GM19351 (cell line): ENCODE data around the gene LLGL1.

ENCODE experiments used
- ATAC-seq: cut with Tn5 transposase; IDR thresholded peaks from one replicate; pipeline ENCODE4 v1.9.1; 2021; ENCODE audit warnings: mild to moderate bottlenecking, moderate library complexity; ENCODE audit not compliant: unreplicated experiment

Gene LLGL1

GRCh38 chr17:18251204-18251603, 25.8 kb downstream of the LLGL1 start:
- ATAC-seq = no peak

DNA sequence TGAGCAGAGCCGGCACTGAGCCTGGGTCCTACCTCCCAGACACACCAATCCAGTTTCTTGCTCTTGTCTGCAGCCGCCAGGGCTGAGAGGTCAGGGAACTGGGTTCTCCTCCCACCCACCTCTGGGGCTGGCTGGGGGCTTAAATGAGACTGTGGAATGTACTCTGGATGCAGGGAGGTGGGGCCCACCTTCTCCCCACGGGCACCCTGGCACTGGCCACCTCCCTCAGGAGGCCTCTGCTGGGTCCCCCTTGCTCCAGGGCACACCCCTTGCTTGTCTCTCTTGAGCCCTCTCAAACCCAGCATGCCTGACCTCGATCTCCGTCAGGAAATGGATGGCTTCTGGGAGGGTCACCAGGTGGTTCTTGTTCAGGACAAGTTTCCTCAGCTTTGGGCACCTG, 26.7 kb downstream of the LLGL1 start:
- ATAC-seq = no peak

DNA sequence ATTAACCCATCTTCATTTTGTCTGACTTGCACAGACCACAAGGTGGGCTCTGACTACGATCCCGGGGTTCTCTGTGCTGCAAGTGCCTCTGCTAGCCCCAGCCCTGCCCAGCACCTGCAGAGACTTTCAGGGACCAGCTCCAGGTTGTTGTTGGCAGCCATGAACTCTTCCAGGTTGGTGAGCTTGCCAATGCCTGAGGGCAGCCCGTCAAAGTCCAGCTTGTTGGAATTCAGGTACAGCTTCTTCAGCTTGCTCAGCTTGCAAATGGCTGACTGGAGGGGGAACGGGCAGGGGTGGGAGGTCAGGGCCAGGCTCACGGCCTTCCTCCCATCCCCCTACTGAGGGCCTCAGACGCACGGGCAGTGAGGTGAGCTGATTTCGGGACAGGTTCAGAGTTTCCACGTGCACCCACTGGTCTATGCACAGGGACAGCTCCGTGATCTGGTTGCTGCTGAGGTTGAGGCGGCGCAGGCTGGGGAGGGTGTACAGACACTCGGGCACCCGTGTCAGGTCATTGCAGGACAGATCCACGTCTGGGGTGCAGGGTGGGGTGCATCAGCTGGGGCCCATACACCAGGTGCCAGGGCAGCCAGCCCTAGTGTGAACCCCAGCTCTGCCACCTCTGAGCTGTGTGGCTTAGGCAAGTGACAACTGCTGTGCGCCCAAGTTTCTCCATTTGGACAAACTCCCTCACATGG, 27.9 kb downstream of the LLGL1 start:
- ATAC-seq = no peak

DNA sequence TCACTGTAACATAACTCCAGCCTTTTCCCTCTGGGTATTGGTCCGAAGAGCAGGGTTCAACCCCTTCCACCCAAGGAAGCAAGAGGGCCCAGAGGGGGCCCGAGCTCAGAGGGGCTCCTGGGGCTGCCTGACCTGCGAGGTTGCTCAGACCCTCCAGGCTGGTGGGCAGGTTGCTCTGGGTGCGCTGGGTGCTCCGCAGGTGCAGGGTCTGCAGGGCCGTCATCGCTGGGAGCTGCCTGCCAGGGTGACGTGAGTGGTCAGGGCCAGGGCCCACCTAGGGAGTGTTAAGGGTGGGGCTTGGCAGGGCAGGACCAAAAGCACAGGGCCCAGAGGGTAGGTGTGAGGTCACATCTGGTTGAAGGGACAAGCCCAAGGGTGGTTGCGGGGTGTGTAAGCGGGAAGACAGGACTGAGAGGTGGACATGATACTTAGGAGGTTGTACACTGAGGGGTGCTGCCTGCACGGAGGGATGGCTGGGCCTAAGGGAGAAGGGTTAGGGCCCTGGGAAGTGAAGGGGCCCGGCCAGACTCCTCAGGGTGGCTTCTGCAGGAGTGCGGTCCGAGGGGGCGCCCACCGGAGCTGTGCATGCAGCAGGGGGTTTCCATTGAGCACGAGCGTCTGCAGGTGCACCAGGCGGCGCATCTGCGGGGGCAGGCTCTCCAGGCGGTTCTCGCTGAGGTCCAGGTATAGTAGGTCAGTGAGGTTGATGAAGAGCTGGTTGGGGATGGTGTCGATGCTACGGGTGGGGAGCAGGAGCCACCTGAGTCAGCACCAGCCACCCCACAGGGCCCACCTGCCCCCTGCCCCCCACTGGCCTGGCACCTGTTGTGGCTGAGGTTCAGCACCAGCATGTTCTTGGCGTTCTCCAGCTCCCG, 28.7 kb downstream of the LLGL1 start:
- no peak for ATAC-seq

GRCh38 chr17:18254888-18255649, 29.6 kb downstream of the LLGL1 start:
- ATAC-seq = no peak

GRCh38 chr17:18256351-18256750, 30.9 kb downstream of the LLGL1 start:
- ATAC-seq = no peak

- ATAC-seq = no peak
These were observed 31.3 kb downstream of the LLGL1 start for GRCh38 chr17:18256776-18257175.

GRCh38 chr17:18257268-18257981, 32.0 kb downstream of the LLGL1 start:
- ATAC-seq = no peak

DNA sequence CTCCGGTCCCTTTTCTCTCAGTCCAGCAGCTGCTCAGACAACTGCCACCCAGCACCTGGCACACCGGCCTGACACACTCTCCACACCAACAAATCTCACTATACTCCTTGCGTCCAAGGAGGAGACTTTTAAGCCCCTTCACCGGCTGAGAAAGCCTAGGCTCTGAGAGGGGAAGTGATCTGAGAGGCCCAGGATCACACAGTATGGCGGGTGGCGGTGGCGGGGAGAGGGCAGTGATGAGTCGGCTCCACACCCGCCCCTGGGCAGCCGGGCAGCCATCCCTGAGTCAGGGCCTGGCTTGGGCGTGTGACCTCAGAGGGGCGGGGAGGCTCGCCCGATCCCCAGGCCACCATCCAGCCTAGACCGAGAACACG, 32.5 kb downstream of the LLGL1 start:
- ATAC-seq = no peak

- ATAC-seq = no peak
These were observed 33.1 kb downstream of the LLGL1 start, which contains the start of gene FLII for GRCh38 chr17:18258356-18259038. Gene FLII, minus strand, starts transcription at chr17:18258738. Its CDS starts 48 bp downstream, at chr17:18258690.

DNA sequence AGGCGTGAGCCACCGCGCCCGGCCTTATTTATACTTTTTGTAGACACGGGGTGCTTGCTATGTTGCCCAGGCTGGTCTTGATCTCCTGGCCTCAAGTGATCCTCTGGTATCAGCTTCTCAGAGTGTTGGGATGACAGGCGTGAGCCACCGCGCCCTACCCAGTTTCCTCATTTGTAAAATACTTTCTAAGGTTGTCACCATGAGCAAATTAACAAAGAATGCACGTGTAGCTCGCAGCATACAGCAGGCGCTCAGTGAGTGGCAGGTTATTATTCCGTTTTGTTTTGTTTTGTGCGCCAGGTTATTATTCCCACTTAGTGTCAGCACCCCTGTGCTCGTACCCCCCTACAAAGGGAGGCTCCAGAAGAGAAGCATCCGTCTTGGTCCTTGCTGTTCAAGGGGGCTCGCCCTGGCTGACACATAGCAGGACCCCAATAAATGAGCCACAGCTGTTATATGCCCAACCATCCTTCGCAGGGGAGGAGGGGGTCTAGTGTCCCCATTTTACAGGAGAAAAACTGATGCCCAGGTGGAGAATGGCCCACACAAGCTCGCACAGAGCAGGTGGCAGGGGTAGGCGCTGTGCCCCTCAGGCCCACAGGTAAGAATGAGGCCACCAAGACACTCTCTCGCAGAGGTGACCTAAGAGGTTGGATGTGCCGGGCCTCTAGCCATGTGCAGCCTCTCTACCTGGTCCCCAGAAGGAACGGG, 34.3 kb downstream of the LLGL1 start:
- no peak for ATAC-seq

DNA sequence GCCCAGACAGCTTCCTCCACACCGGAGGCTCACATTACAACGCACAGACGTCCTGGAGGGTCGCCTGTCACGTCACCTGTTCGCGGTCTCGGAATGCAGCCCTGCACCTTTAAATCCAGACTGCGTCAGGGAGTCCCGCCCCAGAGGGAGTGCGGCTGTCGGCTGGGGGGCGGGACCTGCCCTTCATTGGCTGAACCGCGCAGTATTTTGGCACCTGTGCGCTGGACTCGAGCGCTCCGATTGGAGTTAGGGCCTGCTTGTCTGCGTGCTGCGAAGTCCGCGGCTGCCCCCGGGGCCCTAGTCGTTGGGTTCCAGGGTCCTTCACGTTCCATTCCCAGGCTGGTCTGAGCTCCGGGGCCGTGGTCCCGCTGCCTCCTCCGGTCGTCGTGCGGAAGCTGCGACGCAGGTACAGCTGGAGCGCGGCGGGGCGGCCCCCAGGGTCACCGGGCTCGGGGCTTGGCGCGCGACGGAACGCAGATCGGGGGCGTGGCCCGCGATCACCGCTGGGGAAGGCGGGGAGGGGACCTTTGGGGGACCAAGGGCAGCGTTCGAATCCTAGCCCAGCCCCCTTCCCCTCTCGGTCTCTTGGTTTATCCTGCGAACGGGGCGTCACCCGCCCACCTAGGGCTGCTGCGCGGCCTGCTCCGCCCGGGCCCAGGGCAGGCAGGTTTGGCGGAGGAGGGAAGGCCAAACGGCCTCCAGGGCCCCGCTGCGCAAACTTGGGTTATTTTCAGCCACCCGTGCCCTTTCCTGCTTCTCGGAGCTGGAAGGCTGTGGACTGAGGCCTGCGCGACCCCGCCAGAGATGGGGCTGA, 35.1 kb downstream of the LLGL1 start, which contains the start of gene MIEF2:
TSS of gene MIEF2 (plus strand) at position 331 of the 814 bp plus-strand sequence. CDS start 2,059 bp downstream, outside the sequence.
- ATAC-seq = peak; percentile 83

DNA sequence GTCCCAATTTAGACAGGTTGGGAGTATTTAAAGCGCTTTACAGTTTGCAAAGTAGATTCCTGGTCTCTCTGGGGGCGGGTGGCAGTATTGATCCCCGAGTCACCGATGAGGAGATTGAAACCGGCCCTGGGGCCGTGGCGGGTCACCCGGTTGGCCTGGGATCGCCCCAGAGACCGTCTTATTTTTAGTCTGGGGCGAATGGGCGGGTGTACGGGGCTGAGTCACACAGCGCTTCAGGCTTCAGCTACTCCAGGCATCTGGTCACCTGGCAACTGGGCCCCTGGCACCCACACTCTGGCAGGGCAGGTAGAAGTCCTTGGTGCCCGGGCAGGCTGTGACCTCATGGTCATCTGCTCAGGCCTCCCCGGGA, 35.7 kb downstream of the LLGL1 start:
- ATAC-seq = no peak

GRCh38 chr17:18261659-18262058, 36.2 kb downstream of the LLGL1 start:
- ATAC-seq = no peak

- ATAC-seq = no peak
These were observed 36.7 kb downstream of the LLGL1 start for GRCh38 chr17:18262111-18262510.

DNA sequence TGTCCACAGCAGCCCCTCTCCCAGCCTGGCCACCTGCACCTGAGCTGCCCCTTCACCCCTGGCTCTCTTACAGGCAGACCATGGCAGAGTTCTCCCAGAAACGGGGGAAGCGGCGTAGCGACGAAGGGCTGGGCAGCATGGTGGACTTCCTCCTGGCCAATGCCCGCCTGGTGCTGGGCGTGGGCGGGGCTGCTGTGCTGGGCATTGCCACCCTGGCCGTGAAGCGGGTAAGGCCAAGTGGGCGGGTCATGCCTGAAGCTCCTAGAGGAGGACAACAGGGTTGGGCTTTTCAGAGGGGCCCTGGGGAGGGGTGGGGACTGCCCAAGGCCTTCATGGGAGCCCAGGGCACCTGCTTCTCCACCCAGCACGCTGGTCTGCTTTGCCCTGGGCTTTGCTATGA, 37.2 kb downstream of the LLGL1 start:
- ATAC-seq = no peak

DNA sequence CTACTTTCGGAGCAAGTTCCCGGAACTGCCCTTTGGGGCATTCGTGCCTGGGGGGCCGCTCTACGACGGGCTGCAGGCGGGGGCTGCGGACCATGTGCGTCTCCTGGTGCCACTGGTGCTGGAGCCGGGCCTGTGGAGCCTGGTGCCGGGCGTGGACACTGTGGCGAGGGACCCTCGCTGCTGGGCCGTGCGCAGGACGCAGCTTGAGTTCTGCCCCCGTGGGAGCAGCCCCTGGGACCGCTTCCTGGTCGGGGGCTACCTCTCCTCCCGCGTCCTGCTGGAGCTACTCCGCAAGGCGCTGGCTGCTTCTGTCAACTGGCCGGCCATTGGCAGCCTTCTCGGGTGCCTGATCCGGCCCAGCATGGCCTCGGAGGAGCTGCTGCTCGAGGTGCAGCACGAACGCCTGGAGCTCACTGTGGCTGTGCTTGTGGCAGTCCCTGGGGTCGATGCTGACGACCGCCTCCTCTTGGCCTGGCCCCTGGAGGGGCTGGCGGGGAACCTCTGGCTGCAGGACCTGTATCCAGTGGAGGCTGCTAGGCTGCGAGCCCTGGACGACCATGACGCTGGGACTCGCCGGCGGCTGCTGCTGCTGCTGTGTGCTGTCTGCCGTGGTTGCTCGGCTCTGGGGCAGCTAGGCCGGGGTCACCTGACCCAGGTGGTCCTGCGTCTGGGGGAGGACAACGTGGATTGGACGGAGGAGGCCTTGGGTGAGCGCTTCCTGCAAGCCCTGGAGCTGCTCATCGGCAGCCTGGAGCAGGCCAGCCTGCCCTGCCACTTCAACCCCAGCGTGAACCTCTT, 38.6 kb downstream of the LLGL1 start:
- ATAC-seq = no peak

GRCh38 chr17:18267366-18267765, 41.9 kb downstream of the LLGL1 start:
- no peak for ATAC-seq
